HG02642 (cell line): ENCODE measurements around the gene SACM1L.

Experiments used
- ATAC-seq: cut with Tn5 transposase; IDR thresholded peaks from one replicate; pipeline ENCODE4 v1.9.1; 2021; ENCODE audit warnings: mild to moderate bottlenecking; ENCODE audit not compliant: unreplicated experiment, poor library complexity

The SACM1L gene

GRCh38 chr3:45781271-45781670, 92.1 kb downstream of the SACM1L start:
- no peak for ATAC-seq

- ATAC-seq: no peak
Measured at GRCh38 chr3:45781841-45782240, 92.6 kb downstream of the SACM1L start.

- ATAC-seq: no peak
Measured at GRCh38 chr3:45782381-45782780, 93.2 kb downstream of the SACM1L start.

- ATAC-seq: no peak
Measured at GRCh38 chr3:45783667-45784066, 94.5 kb downstream of the SACM1L start.

GRCh38 chr3:45785605-45786150, 96.5 kb downstream of the SACM1L start:
- no peak for ATAC-seq

GRCh38 chr3:45786801-45787495, 97.8 kb downstream of the SACM1L start:
- ATAC-seq: no peak

GRCh38 chr3:45787551-45787950, 98.4 kb downstream of the SACM1L start:
- ATAC-seq: no peak

- no peak for ATAC-seq
Measured at GRCh38 chr3:45789235-45789812, 100.1 kb downstream of the SACM1L start.

GRCh38 chr3:45790596-45790995, 101.4 kb downstream of the SACM1L start:
- no peak for ATAC-seq

GRCh38 chr3:45792036-45792435, 102.8 kb downstream of the SACM1L start:
- no peak for ATAC-seq

- ATAC-seq: no peak
Measured at GRCh38 chr3:45792516-45793172, 103.4 kb downstream of the SACM1L start.

GRCh38 chr3:45793482-45794176, 104.4 kb downstream of the SACM1L start:
- no peak for ATAC-seq

- no peak for ATAC-seq
Measured at GRCh38 chr3:45794177-45794560, 105.0 kb downstream of the SACM1L start.

- no peak for ATAC-seq
Measured at GRCh38 chr3:45794660-45795059, 105.5 kb downstream of the SACM1L start.
